NCI-H2227 (cell line): ENCODE results near the gene HMCN2.

Source experiments
- DNase-seq: peaks from one replicate; lab custom pipeline; 2025; ENCODE audit not compliant: unreplicated experiment; lab: John Stamatoyannopoulos, UW

HMCN2 gene

DNA sequence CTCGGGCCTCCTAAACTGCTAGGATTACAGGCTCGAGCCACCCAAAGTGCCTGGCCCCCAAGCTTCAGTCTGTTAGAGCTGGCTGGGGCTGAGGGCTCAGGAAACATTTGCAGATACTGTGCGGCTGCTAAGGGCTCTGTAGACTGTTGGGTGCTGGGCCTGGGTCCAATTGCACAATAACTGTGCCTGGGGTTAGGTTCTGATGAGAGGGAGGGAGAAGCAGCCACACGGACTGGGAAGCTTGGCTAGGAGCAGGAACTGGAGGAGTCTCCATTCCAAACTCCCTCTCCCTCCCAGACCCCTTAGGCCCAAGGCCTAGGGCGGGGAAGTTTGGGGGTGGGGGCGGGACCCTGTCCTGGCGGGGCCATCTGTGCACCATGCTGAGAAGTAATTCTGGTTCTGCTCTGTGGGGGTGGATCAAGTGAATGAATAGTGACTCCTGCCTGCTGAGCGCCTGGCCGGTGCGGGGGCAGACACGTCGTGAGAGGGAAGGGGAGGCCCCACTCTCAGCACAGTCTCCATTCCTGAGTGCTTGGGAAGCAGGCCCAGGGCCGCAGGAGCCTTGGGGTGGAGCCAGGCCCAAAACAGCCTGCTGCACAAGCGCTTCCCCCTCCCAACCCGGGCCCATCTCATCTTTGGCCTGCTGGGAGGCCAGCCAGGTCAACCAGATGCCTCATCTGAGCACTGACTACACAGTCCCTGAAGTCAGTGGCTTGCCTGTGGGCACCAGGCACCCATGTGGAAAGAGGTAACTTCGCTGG is 180.7 kb downstream of the HMCN2 start:
- peak; percentile 23 for DNase-seq

GRCh38 chr9:130447193-130447816 is 181.7 kb downstream of the HMCN2 start:
- no peak for DNase-seq

DNA sequence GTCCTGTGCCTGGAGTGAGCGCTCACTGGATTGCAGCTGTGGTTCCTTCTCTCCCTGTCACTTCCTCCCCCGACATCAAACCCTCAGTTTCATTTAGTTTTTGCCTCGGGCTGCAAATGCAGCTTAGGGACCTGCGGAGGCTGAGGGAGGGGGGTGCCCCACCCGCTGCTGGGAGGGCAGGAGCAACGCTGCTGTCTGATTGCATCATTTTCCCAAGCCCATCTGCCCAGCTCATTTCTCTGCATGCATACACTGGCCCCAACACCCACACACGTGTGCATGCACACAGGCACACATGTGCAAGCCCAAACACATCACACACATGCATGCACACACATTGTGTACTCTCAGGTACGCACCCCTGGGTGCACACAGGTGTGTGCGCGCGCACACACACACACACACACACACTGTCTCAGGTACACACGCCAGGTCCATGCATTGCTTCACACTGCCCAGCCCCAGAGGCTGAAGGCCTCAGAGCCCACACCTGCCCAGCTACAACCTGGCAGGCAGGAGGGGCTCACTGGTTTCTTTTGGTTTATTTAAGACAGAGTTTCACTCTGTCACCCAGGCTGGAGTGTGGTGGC is 182.6 kb downstream of the HMCN2 start:
- no peak for DNase-seq

GRCh38 chr9:130448771-130449603 is 183.4 kb downstream of the HMCN2 start:
- no peak for DNase-seq

DNA sequence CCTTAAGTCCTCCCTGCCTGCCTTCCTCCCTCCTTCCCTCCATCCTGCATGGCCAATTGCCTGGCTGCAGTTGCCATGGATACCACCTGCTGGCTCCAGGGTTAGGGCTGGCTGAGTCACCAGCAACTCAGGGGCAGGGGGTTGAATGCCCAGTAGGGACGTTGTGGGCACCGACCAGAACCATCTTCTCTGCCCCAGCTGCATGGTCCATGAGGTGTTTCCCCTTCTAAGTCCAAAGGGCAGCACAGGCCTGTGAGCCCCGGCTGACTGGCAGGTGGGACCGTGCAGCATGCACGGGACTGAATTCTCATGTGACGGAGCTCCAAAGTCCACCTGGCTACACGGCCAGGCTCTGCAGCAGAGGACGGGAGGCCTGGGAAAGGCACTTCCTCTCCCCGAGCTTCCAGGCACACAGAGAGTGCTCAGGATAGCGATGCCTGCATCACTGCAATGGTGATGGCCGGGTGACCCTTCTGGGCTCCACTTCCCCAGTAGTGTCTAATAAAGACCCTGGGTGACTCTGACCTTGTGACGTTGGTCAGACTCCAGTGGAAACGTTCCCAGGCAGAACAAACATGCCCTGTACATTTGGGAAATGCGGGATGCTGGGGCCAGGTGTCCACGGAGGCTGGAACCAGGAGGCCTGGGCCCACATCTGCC is 184.9 kb downstream of the HMCN2 start:
- peak; percentile 36 for DNase-seq

GRCh38 chr9:130451004-130451390 is 185.4 kb downstream of the HMCN2 start:
- no peak for DNase-seq

DNA sequence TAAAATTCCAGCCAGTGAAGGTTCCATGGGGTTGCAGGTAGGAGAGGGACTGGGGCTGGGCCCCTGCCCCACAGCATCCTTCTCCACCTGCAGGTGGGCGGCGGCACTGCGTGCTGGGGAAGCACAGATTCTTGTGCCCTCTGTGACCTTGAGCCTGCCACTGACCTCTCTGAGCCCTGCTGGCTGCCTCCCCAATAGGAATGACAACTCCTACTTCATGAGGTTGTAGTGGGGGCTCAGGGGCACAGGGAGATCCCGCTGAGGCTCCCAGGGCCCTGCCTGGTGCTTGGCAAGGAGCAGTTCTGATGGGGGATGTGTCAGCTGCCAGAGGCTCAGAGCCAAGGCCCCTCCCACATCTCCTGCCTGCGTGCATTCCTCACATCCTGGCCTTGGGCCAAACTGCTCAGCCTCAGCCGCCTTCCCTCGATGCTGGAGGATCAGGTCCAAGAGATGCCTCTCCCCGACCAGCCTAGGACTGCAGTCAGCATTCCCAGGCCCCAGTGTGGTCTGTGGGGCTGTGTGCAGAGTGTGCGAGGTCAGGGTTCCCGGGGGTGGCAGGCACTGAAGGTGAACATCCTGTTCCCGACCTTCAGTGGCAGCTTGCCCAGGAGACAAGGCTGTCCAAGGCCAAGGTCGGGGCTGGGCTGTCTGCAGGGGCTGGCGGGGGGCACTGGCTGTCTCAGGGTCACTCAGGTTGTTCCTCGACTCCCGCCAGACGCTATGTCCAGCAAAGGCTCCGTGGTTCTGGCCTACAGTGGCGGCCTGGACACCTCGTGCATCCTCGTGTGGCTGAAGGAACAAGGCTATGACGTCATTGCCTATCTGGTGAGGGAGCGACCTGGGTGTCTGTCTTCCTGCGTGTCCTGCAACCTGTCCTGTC is 186.2 kb downstream of the HMCN2 start:
- peak; percentile 90 for DNase-seq

GRCh38 chr9:130452835-130453234 is 187.3 kb downstream of the HMCN2 start:
- DNase-seq: no peak

- peak; percentile 39 for DNase-seq
Observed at GRCh38 chr9:130453487-130453886, 187.9 kb downstream of the HMCN2 start.

- DNase-seq: no peak
Observed at GRCh38 chr9:130454096-130454811, 188.7 kb downstream of the HMCN2 start.

GRCh38 chr9:130454812-130455325 is 189.3 kb downstream of the HMCN2 start:
- DNase-seq: no peak

DNA sequence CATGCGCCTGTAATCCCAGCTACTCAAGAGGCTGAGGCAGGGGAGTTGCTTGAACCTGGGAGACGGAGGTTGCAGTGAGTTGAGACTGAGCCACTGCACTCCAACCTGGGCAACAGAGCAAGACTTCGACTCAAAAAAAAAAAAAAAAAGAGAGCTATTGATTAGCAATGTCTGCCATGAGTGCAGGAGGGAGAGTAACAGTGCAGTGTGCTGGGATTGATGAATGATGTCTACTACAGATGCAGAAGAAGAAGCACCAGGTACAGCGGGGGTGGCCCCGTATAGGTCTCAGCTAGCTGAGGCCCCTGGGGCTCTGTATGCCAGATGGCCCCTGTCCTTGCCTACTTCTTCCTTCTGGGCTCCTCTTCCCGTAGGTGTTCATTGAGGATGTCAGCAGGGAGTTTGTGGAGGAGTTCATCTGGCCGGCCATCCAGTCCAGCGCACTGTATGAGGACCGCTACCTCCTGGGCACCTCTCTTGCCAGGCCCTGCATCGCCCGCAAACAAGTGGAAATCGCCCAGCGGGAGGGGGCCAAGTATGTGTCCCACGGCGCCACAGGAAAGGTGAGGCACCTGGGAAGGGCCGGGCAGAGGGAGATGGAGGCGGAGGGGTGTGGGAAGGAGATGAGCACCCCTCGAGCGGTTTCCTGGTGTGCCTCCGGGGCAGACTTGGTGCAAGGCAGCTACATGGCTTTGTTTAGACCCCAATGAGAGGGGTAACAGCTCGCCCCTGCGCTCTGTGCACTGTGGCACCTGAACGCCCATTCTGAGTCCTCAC is 192.7 kb downstream of the HMCN2 start:
- no peak for DNase-seq

GRCh38 chr9:130458804-130459067 is 193.2 kb downstream of the HMCN2 start:
- no peak for DNase-seq

- DNase-seq: no peak
Observed at GRCh38 chr9:130459151-130459550, 193.6 kb downstream of the HMCN2 start.

GRCh38 chr9:130459941-130460669 is 194.5 kb downstream of the HMCN2 start:
- no peak for DNase-seq

DNA sequence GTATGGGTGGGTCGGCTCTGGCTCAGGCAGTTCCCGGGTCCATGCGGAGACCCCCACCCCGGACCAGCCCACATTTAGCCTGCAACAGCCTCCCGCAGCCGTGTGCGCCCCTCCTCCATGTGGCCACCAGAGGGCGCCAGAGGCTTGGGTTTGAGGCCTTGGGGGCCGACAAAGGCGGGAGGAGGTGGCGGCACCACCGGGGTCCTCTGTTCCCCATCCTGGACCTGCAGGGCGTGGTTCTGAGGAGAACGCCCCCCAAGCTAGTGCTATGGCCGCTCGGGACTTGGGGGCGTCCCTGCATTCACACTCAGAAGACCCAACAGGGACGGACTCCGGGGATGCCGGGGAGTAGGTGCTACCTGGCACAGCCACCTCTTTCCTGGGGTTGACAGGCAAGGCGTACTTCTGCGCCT is 195.7 kb downstream of the HMCN2 start:
- peak; percentile 80 for DNase-seq

GRCh38 chr9:130461731-130462130 is 196.2 kb downstream of the HMCN2 start:
- DNase-seq: no peak
